GM12892 (cell line): ENCODE measurements around the gene SLC8A1.

Experiments
- POLR2A ChIP-seq: IDR thresholded peaks from 2 replicates; pipeline ENCODE4 v1.6.1; 2011; ENCODE audit warnings: low read depth, low read length, control low read depth
- POLR2AphosphoS5 ChIP-seq: IDR thresholded peaks from 2 replicates; pipeline ENCODE4 v1.6.1; 2011; ENCODE audit warnings: low read depth, low read length, control low read depth
- TAF1 ChIP-seq: IDR thresholded peaks from 2 replicates; pipeline ENCODE4 v1.6.1; 2011; ENCODE audit warnings: low read depth, mild to moderate bottlenecking, control low read depth, low read length, borderline replicate concordance

DNA sequence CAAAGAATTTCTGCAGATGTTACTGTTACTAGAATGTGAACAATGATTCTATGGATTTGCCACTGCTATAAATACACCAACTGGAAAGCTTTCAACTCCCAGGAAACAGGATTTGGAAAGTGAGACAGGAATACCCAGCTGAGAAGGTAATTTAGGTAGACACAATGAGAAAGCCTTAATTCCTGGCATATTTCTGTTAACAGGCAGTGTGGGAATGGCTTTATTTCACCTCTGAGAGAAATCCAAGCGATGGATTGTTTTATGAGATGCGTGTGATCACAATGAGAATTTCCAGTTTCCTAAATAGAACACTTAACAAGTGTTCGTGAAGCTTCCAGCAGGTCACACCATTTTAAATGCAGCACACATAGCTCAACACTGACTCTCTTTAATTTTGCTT is 133.0 kb downstream of the SLC8A1 start:
- TF ChIP-seq POLR2A (no peak), POLR2AphosphoS5 (no peak), TAF1 (no peak)
